Spleen (tissue), 7 donors: ENCODE measurements around the gene MAMDC4.
"Not testable (repeated sequence)": the region's sequence is repeated elsewhere in the genome, so short reads cannot be mapped to it uniquely, and the experiment has no call there.

Source experiments
- CTCF ChIP-seq, 11 experiments: fragments of 200-600 bp in 7 of 11; fragments of 450-650 bp in 4 of 11; sonication (generic) in 4 of 11; IDR thresholded peaks in 8 of 11; conservative IDR thresholded peaks in 3 of 11; 1 replicate in 7 of 11; 2 replicates in 4 of 11; pipeline versions ENCODE4 v1.4.0 to v1.8.0; 2016 to 2021; ENCODE audit warnings: antibody characterized with exemption in 11 of 11, inconsistent platforms in 4 of 11, mild to moderate bottlenecking in 1 of 11
- POLR2A ChIP-seq, 3 donors: fragments of 450-650 bp; IDR thresholded peaks; one replicate each; pipeline ENCODE4 v1.5.1; 2017; ENCODE audit warnings: antibody characterized with exemption in 3 of 3, mild to moderate bottlenecking in 1 of 3
- POLR2AphosphoS5 ChIP-seq, 3 donors: sonication (generic); formaldehyde crosslinking; IDR thresholded peaks; one replicate each; pipeline ENCODE4 v1.5.1; 2017; ENCODE audit warnings: antibody characterized with exemption in 3 of 3
- donor health status: DM: no; HTN: no; CAD: no; lungs with moderate emphysema.
- donor health status: DM: no; HTN: no; CAD: no.
- donor health status: DM: no; HTN: no; CAD: no.

- not testable (repeated sequence) for TF ChIP-seq CTCF (IDR thresholded peaks at IDR 0.05 in 8 of 11, conservative IDR thresholded peaks at IDR 0.05 in 3 of 11); POLR2A (IDR thresholded peaks at IDR 0.05); POLR2AphosphoS5 (IDR thresholded peaks at IDR 0.05)
These were observed 31.5 kb downstream of the MAMDC4 start for GRCh38 chr9:136883670-136884069.
